ENCODE data around the gene AHCYL1. TPM values are rescaled to one million over a fixed set of nuclear protein-coding genes. Genes with fewer than 3 reads are reported as not detected.
"Not testable (repeated sequence)": the region's sequence is repeated elsewhere in the genome, so short reads cannot be mapped to it uniquely, and the experiment has no call there.

Gene AHCYL1
- total and polyA plus RNA-seq, 3 experiments from 2014 or later, result 46.6 to 59.9 (median 56.9) TPM

DNA sequence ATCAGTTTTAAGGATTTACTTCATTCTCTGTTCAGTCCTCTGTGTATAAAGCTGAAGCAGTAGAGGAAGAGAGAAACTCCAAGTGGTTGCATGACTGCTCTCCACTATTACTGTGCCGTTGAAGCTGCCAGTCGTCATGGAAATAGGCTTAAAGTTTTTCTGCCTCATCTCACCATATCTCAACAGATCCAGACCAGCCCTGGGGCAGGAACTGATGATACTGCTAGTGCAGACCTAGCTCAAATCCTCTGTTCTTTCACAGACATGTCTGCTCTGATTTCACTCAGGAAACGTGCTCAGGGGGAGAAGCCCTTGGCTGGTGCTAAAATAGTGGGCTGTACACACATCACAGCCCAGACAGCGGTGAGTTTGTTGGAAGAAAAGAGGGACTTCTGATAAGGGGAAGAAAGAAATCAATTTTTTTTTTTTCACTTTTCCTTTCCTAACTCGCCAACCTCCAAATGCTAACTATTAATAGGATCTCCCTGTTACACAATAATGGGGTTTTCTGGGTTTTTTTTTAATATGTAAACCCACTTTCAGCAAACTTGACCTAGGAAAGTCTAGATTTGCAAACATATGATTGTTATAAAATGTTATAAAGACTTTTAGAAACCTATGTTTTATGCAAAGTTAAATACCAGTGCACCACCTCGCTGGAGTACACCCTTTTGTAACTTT lies 27.7 kb downstream of the AHCYL1 start:
- H3K27me3 Mint-ChIP-seq, result no peaks in the 10 kb centered on the region
- H3K4me3 ChIP-seq (ENCODE audit: low read length), result no peak overlapping the region
- H3K27me3 ChIP-seq (ENCODE audit: insufficient read depth, low read length, poor library complexity, severe bottlenecking), result no peaks in the 10 kb centered on the region
- peaks cover 44% of the 10 kb centered on the region for H3K36me3 ChIP-seq (ENCODE audit: insufficient read depth, low read length)
- no peaks in the 10 kb centered on the region for H3K9me3 Mint-ChIP-seq
- H3K36me3 Mint-ChIP-seq, result peaks cover 9 to 76% (median 37%) of the 10 kb centered on the region in 3 donors
- DNase-seq, result no peak
- no peak overlapping the region for H3K27ac ChIP-seq (ENCODE audit: low read depth, low read length)
- ChIA-PET CTCF (interaction anchor here (1.2 to 2.2 kb wide), 4 partner anchors 28 to 466 kb away, joined by 3 to 11 read pairs (median 4); partner anchors contain the start of gene AHCYL1), POLR2A (no interaction called here)
- no peaks in the 10 kb centered on the region for H3K4me1 ChIP-seq (ENCODE audit: insufficient read depth, low read length)
- peaks cover 0 to 4% (median 3%) of the 10 kb centered on the region in 3 donors for H3K4me1 Mint-ChIP-seq
- peak overlapping the region in 1 of 8 donors; percentile 33 for H3K27ac Mint-ChIP-seq
- H3K9me3 ChIP-seq (ENCODE audit: low read length), result no peaks in the 10 kb centered on the region
- no peak overlapping the region for H3K4me3 Mint-ChIP-seq

DNA sequence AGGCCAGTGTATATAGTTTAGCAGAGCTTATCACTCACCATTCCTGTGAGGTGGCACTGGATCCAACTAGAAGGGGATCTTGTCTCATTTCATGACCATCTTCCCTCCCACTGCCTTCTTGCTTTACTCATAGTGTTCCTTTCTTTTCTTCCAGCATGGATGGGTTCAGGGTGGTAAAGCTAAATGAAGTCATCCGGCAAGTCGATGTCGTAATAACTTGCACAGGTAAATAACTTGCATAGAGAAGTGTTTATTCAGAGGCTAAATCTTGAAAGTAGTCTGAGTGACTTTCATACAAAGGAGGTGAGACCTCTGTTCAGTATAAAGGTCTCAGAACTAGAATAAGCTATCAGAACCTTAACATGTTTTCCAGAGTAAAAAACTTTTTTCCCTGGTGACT lies 33.2 kb downstream of the AHCYL1 start:
- H3K27me3 ChIP-seq (ENCODE audit: insufficient read depth, low read length, poor library complexity, severe bottlenecking), result no peaks in the 10 kb centered on the region
- H3K9me3 ChIP-seq (ENCODE audit: low read length), result no peaks in the 10 kb centered on the region
- no peaks in the 10 kb centered on the region for H3K4me1 ChIP-seq (ENCODE audit: insufficient read depth, low read length)
- no peaks in the 10 kb centered on the region for H3K27me3 Mint-ChIP-seq
- no peak overlapping the region for H3K4me3 ChIP-seq (ENCODE audit: low read length)
- H3K4me3 Mint-ChIP-seq, result no peak overlapping the region
- CTCF ChIA-PET, result interaction anchor here (4.2 kb wide), 1 partner anchor 12 kb away, joined by 27 read pairs; no protein-coding TSS in a partner anchor
- H3K27ac Mint-ChIP-seq, result no peak overlapping the region
- H3K27ac ChIP-seq (ENCODE audit: low read depth, low read length), result no peak overlapping the region
- DNase-seq, result no peak
- no peaks in the 10 kb centered on the region for H3K9me3 Mint-ChIP-seq
- peaks cover 55% of the 10 kb centered on the region for H3K36me3 ChIP-seq (ENCODE audit: insufficient read depth, low read length)
- peaks cover 10 to 92% (median 42%) of the 10 kb centered on the region in 3 donors for H3K36me3 Mint-ChIP-seq
- no peaks in the 10 kb centered on the region for H3K4me1 Mint-ChIP-seq
- POLR2A ChIA-PET, result no interaction called here

DNA sequence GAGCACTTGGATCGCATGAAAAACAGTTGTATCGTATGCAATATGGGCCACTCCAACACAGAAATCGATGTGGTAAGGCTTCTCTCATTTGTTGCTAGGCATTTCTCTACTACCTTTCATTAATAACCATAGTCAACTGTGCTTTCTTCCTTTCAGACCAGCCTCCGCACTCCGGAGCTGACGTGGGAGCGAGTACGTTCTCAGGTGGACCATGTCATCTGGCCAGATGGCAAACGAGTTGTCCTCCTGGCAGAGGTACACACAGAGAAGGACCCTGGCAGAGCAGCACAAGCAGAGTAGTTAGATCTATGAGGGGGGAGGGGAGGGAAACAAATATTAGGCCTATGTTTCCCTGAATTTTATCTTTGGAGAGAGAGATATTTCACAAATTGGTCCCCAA lies 33.8 kb downstream of the AHCYL1 start:
- Histone ChIP-seq H3K36me3 (ENCODE audit: insufficient read depth, low read length) (peaks cover 59% of the 10 kb centered on the region), H3K9me3 (ENCODE audit: low read length) (no peaks in the 10 kb centered on the region), H3K27me3 (ENCODE audit: insufficient read depth, low read length, poor library complexity, severe bottlenecking) (no peaks in the 10 kb centered on the region), H3K4me1 (ENCODE audit: insufficient read depth, low read length) (no peaks in the 10 kb centered on the region), H3K4me3 (ENCODE audit: low read length) (no peak overlapping the region), H3K27ac (ENCODE audit: low read depth, low read length) (no peak overlapping the region)
- Mint-ChIP-seq H3K27me3 (no peaks in the 10 kb centered on the region), H3K9me3 (no peaks in the 10 kb centered on the region), H3K4me1 (no peaks in the 10 kb centered on the region), H3K36me3 (peaks cover 7 to 94% (median 41%) of the 10 kb centered on the region in 3 donors), H3K4me3 (no peak overlapping the region), H3K27ac (peak overlapping the region in 1 of 8 donors; percentile 63)
- ChIA-PET POLR2A (no interaction called here), CTCF (interaction anchor here (1.4 to 4.2 kb wide), 2 partner anchors 12 to 34 kb away, joined by 4 to 27 read pairs; partner anchors contain the start of gene AHCYL1)
- DNase-seq, result no peak

DNA sequence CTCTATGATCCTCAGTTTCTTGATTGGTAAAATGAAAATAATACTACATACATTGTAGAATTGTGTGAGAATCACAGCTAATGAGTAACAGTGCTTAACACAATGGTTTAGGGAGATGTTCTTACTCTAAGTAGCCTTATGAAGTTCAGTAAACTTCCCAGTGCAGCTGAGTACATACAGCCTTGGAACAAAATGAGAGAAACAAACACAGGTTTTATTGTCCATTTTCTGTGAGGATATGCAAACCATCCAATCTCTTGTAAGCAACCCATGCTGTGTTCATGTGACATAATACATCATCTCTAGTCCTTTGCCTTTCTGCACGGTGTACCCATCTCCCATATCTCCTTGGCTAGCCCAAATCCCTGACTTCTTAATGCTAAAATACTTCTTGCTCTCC lies 35.2 kb downstream of the AHCYL1 start:
- no peak for DNase-seq
- CTCF ChIA-PET, result interaction anchor here (1.0 to 4.2 kb wide), 6 partner anchors 10 to 87 kb away, joined by 3 to 27 read pairs (median 3); partner anchors contain the start of gene AHCYL1
- Mint-ChIP-seq H3K9me3 (no peaks in the 10 kb centered on the region), H3K4me1 (no peaks in the 10 kb centered on the region), H3K36me3 (peaks cover 7 to 94% (median 37%) of the 10 kb centered on the region in 3 donors), H3K27me3 (no peaks in the 10 kb centered on the region), H3K4me3 (no peak overlapping the region), H3K27ac (peak overlapping the region in 1 of 8 donors; percentile 8)
- Histone ChIP-seq H3K36me3 (ENCODE audit: insufficient read depth, low read length) (peaks cover 61% of the 10 kb centered on the region), H3K4me3 (ENCODE audit: low read length) (no peak overlapping the region), H3K27ac (ENCODE audit: low read depth, low read length) (no peak overlapping the region), H3K9me3 (ENCODE audit: low read length) (no peaks in the 10 kb centered on the region), H3K27me3 (ENCODE audit: insufficient read depth, low read length, poor library complexity, severe bottlenecking) (no peaks in the 10 kb centered on the region), H3K4me1 (ENCODE audit: insufficient read depth, low read length) (no peaks in the 10 kb centered on the region)
- POLR2A ChIA-PET, result no interaction called here

DNA sequence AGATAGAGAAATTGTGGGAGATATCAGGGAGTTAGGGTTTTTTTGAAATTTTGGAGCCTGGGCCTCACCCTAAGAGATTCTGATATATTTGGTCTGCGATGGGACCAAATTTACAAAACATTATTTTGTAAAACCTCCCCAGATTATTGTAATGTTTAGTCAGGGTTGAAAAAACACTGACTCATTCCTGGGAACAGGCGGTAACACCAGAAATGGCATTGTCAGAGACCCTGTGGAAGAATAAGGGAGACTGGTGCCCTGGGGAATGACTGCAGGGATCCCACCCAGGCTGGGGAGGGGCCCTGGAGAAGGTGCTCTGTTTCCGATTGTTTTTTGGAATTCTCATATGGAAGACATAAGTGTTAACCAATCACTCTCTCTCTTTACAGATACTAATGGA lies 36.7 kb downstream of the AHCYL1 start:
- H3K9me3 ChIP-seq (ENCODE audit: low read length), result no peaks in the 10 kb centered on the region
- H3K36me3 Mint-ChIP-seq, result peaks cover 3 to 82% (median 28%) of the 10 kb centered on the region in 3 donors
- peak overlapping the region in 2 of 8 donors; percentile 17 to 38 for H3K27ac Mint-ChIP-seq
- H3K27me3 Mint-ChIP-seq, result no peaks in the 10 kb centered on the region
- no peaks in the 10 kb centered on the region for H3K4me1 Mint-ChIP-seq
- POLR2A ChIA-PET, result no interaction called here
- DNase-seq, result no peak
- no peaks in the 10 kb centered on the region for H3K4me1 ChIP-seq (ENCODE audit: insufficient read depth, low read length)
- no peaks in the 10 kb centered on the region for H3K27me3 ChIP-seq (ENCODE audit: insufficient read depth, low read length, poor library complexity, severe bottlenecking)
- H3K36me3 ChIP-seq (ENCODE audit: insufficient read depth, low read length), result peaks cover 48% of the 10 kb centered on the region
- CTCF ChIA-PET, result interaction anchor here (4.2 kb wide), 1 partner anchor 9 kb away, joined by 27 read pairs; no protein-coding TSS in a partner anchor
- no peak overlapping the region for H3K4me3 Mint-ChIP-seq
- no peak overlapping the region for H3K4me3 ChIP-seq (ENCODE audit: low read length)
- no peak overlapping the region for H3K27ac ChIP-seq (ENCODE audit: low read depth, low read length)
- no peaks in the 10 kb centered on the region for H3K9me3 Mint-ChIP-seq

DNA sequence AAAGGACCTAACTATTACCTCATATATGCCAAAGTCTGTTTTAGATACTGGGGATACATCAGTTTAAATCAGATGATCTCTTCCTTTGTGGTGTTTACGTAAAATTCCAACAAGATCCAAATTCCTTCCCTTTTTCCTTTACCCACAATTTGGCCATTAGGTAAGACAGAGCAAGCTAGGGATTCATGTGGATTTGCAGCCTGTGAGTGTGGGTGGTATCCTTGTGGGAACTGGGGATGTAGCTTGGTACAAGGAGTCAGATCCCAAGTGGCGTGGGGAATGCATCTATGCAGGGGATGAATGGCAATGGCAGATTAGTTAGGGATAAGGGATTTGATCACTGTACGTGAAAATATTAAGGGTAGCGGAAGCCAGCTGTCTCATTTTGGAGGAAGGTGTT lies 40.0 kb downstream of the AHCYL1 start:
- ChIA-PET POLR2A (no interaction called here), CTCF (interaction anchor here (1.3 to 2.2 kb wide), 2 partner anchors 11 to 40 kb away, joined by 3 to 6 read pairs; partner anchors contain the start of gene AHCYL1)
- Mint-ChIP-seq H3K36me3 (peaks cover 0 to 50% (median 9%) of the 10 kb centered on the region in 3 donors), H3K27me3 (no peaks in the 10 kb centered on the region), H3K4me3 (no peak overlapping the region), H3K4me1 (peaks cover 1 to 3% (median 2%) of the 10 kb centered on the region in 3 donors), H3K27ac (no peak overlapping the region), H3K9me3 (no peaks in the 10 kb centered on the region)
- DNase-seq, result no peak
- H3K9me3 ChIP-seq (ENCODE audit: low read length), result no peaks in the 10 kb centered on the region
- no peak overlapping the region for H3K27ac ChIP-seq (ENCODE audit: low read depth, low read length)
- H3K4me3 ChIP-seq (ENCODE audit: low read length), result no peak overlapping the region
- no peaks in the 10 kb centered on the region for H3K4me1 ChIP-seq (ENCODE audit: insufficient read depth, low read length)
- H3K36me3 ChIP-seq (ENCODE audit: insufficient read depth, low read length), result peaks cover 17% of the 10 kb centered on the region
- H3K27me3 ChIP-seq (ENCODE audit: insufficient read depth, low read length, poor library complexity, severe bottlenecking), result no peaks in the 10 kb centered on the region

DNA sequence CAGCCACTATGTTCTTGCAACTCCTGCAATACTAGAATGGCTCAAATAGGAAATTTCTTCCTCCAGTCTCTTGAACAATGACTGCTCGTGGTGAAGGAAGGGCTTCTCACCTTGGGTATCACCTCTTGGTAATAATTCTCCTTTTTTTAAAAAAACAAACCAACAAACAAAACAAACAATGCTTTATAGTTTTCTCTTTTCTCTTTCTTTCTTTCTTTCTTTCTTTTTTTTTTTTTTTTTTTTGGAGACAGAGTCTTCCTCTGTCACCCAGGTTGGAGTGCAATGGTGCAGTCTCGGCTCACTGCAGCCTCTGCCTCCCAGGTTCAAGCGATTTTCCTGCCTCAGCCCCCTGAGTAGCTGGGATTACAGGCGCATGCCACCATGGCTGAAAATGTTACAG lies 46.1 kb downstream of the AHCYL1 start:
- Mint-ChIP-seq H3K4me3 (peak overlapping the region; percentile 75 to 93 (median 92)), H3K4me1 (peaks cover 44 to 55% (median 46%) of the 10 kb centered on the region in 3 donors), H3K27ac (peak overlapping the region; percentile 86 to 99 (median 98))
- not testable (repeated sequence) for H3K36me3 ChIP-seq (ENCODE audit: insufficient read depth, low read length); H3K27me3 Mint-ChIP-seq; H3K27me3 ChIP-seq (ENCODE audit: insufficient read depth, low read length, poor library complexity, severe bottlenecking); H3K9me3 Mint-ChIP-seq; H3K9me3 ChIP-seq (ENCODE audit: low read length); DNase-seq; H3K36me3 Mint-ChIP-seq
- Histone ChIP-seq H3K4me1 (ENCODE audit: insufficient read depth, low read length) (peaks cover 33% of the 10 kb centered on the region), H3K4me3 (ENCODE audit: low read length) (peak overlapping the region; percentile 51), H3K27ac (ENCODE audit: low read depth, low read length) (peak overlapping the region; percentile 34)
- ChIA-PET POLR2A (interaction anchor here (0.6 kb wide), 1 partner anchor 39 kb away, joined by 6 read pairs; no protein-coding TSS in a partner anchor), CTCF (interaction anchor here (0.7 to 4.0 kb wide), 7 partner anchors 11 to 1274 kb away, joined by 3 to 27 read pairs (median 3); no protein-coding TSS in a partner anchor)

DNA sequence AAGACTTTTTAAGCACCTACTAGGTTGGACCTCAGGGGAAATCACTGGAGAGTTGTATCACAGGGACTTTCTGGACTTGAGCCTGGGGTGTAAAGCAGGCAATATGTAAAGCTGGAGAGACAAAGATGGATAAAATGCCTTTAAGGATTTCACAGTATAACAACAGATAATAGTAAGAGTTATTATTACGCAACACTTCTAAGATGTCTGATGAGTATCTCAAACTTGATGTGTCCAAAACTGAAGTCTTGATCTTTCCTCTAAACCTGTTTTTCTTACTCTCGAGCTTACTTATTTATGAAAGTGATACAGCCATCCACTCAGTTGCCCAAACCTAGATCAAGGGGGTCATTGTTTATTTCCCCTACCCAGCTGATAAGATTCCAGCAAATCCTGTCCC lies 47.8 kb downstream of the AHCYL1 start:
- Histone ChIP-seq H3K4me1 (ENCODE audit: insufficient read depth, low read length) (peaks cover 42% of the 10 kb centered on the region), H3K36me3 (ENCODE audit: insufficient read depth, low read length) (peaks cover under 1% of the 10 kb centered on the region), H3K4me3 (ENCODE audit: low read length) (no peak overlapping the region), H3K27ac (ENCODE audit: low read depth, low read length) (no peak overlapping the region), H3K27me3 (ENCODE audit: insufficient read depth, low read length, poor library complexity, severe bottlenecking) (no peaks in the 10 kb centered on the region), H3K9me3 (ENCODE audit: low read length) (no peaks in the 10 kb centered on the region)
- Mint-ChIP-seq H3K4me1 (peaks cover 55 to 70% (median 59%) of the 10 kb centered on the region in 3 donors), H3K36me3 (peaks cover 0 to 15% (median 0%) of the 10 kb centered on the region in 3 donors), H3K9me3 (no peaks in the 10 kb centered on the region), H3K27ac (peak overlapping the region in 5 of 8 donors; percentile 4 to 74 (median 63)), H3K4me3 (peak overlapping the region in 4 of 7 donors; percentile 23 to 95 (median 38)), H3K27me3 (no peaks in the 10 kb centered on the region)
- DNase-seq, result no peak
- CTCF ChIA-PET, result interaction anchor here (1.0 kb wide), 1 partner anchor 28 kb away, joined by 3 read pairs; no protein-coding TSS in a partner anchor
- POLR2A ChIA-PET, result interaction anchor here (0.8 kb wide), 1 partner anchor 484 kb away, joined by 3 read pairs; the partner anchor contains the start of gene GNAI3
